Small intestine (tissue), 7 donors: ENCODE data around the gene IQCE. TPM values are rescaled to one million over a fixed set of nuclear protein-coding genes. Genes with fewer than 3 reads are reported as not detected.

Experiments used
- DNase-seq, 2 donors: peaks; one replicate each; pipeline versions ENCODE4 v3.0.0 to v3.0.0-alpha.2; 2013
- FAIRE-seq: peaks from 2 replicates; lab custom pipeline; 2012; peaks lifted over from hg19 to GRCh38; lab: Jason Lieb, UNC
- H3K27ac ChIP-seq, 3 donors: one replicate each; pipeline ENCODE4 v1.5.1; 2013; ENCODE audit warnings: low read length in 2 of 3, mild to moderate bottlenecking in 2 of 3, control low read depth in 1 of 3, inconsistent platforms in 1 of 3, low read depth in 1 of 3, moderate library complexity in 1 of 3
- H3K27me3 ChIP-seq, 3 donors: one replicate each; pipeline ENCODE4 v1.6.1; 2013; ENCODE audit warnings: low read length in 3 of 3, inconsistent platforms in 1 of 3; ENCODE audit not compliant: control insufficient read depth in 3 of 3, insufficient read depth in 3 of 3
- H3K36me3 ChIP-seq, 3 donors: one replicate each; pipeline ENCODE4 v1.6.1; 2013; ENCODE audit warnings: low read length in 3 of 3, inconsistent platforms in 1 of 3, low read depth in 1 of 3, mild to moderate bottlenecking in 1 of 3, moderate library complexity in 1 of 3; ENCODE audit not compliant: control insufficient read depth in 3 of 3, insufficient read depth in 2 of 3
- H3K4me1 ChIP-seq, 3 donors: one replicate each; pipeline ENCODE4 v1.6.1; 2013; ENCODE audit warnings: low read length in 2 of 3, inconsistent platforms in 1 of 3, low read depth in 1 of 3, mild to moderate bottlenecking in 1 of 3, moderate library complexity in 1 of 3; ENCODE audit not compliant: control insufficient read depth in 3 of 3, insufficient read depth in 2 of 3
- H3K4me3 ChIP-seq, 3 donors: one replicate each; pipeline ENCODE4 v1.5.1; 2013; ENCODE audit warnings: low read length in 3 of 3, control low read depth in 1 of 3, inconsistent platforms in 1 of 3, low read depth in 1 of 3, mild to moderate bottlenecking in 1 of 3, moderate library complexity in 1 of 3
- H3K9me3 ChIP-seq, 2 donors: one replicate each; pipeline ENCODE4 v1.6.1; 2013; ENCODE audit warnings: low read depth in 1 of 2, low read length in 1 of 2; ENCODE audit not compliant: control insufficient read depth in 2 of 2, insufficient read depth in 1 of 2
- WGBS, 3 donors: extraction: QIAGEN DNeasy Blood & Tissue Kit; methylation state at CpG; one replicate each; pipeline ENCODE4 v1.1.7; 2013; 5-methylcytosine and 5-hydroxymethylcytosine counted together
- polyA plus RNA-seq, 4 donors: library from polyadenylated mRNA; stranded (reverse) in 3 of 4; unstranded in 1 of 4; fragments of 200-250 nt in 3 of 4; fragments of 120-200 nt in 1 of 4; gene quantifications; one replicate each; pipeline versions ENCODE4 v1.2.1 to v1.2.3, GENCODE V29; 2013
- donor health status: healthy with polysubstance abuse.
- donor health status: control.
- donor health status: control.
- donor health status: Bipolar disorder and iron deficiency.
- donor health status: healthy.

IQCE gene
- polyA plus RNA-seq, 4 donors: 10.4 to 20.8 (median 15.5) TPM

GRCh38 chr7:2628891-2629290, 70.1 kb downstream of the IQCE start:
- no peak for FAIRE-seq
- H3K4me1 ChIP-seq: peaks cover 5 to 59% (median 6%) of the 10 kb centered on the region in 3 donors

GRCh38 chr7:2629746-2630681, 71.2 kb downstream of the IQCE start:
- WGBS, 3 donors: 27 to 51% (median 35%) methylated on average over 21 of the region's 21 CpGs
- H3K4me3 ChIP-seq: no peak overlapping the region

More at GRCh38 chr7:2628891-2629290, 70.1 kb downstream of the IQCE start:
- WGBS, 3 donors: 91 to 92% (median 91%) methylated on average over 7 of the region's 7 CpGs
- Histone ChIP-seq H3K9me3 (no peaks in the 10 kb centered on the region), H3K27me3 (no peaks in the 10 kb centered on the region), H3K27ac (no peak overlapping the region), H3K4me3 (no peak overlapping the region), H3K36me3 (peaks cover 0 to 4% (median 0%) of the 10 kb centered on the region in 3 donors)
- DNase-seq: no peak

GRCh38 chr7:2631946-2632732, 73.4 kb downstream of the IQCE start, which contains the start of gene TTYH3:
Gene TTYH3 (plus strand): TSS chr7:2631986. CDS start chr7:2632156, 170 bp downstream.
- Histone ChIP-seq H3K27ac (peak within 1 kb of the TSS; percentile 75 to 96 (median 83)), H3K36me3 (peaks cover 0 to 36% (median 0%) of the 10 kb centered on the region in 3 donors), H3K27me3 (no peaks in the 10 kb centered on the region), H3K4me1 (peaks cover 4 to 75% (median 5%) of the 10 kb centered on the region in 3 donors), H3K4me3 (peak within 1 kb of the TSS; percentile 68 to 98 (median 77)), H3K9me3 (no peaks in the 10 kb centered on the region)
- DNase-seq: peak in 1 of 2 donors; percentile 14
- FAIRE-seq: no peak
- WGBS, 3 donors: 0 to 4% (median 1%) methylated on average over 18 to 62 of the region's 62 CpGs

More at GRCh38 chr7:2629746-2630681, 71.2 kb downstream of the IQCE start:
- H3K36me3 ChIP-seq: peaks cover 0 to 14% (median 0%) of the 10 kb centered on the region in 3 donors
- H3K27ac ChIP-seq: peak overlapping the region; percentile 80 to 91 (median 88)
- H3K27me3 ChIP-seq: no peaks in the 10 kb centered on the region
- DNase-seq (peak; percentile 83 to 94), FAIRE-seq (no peak)
- H3K4me1 ChIP-seq: peaks cover 4 to 59% (median 5%) of the 10 kb centered on the region in 3 donors
- no peaks in the 10 kb centered on the region for H3K9me3 ChIP-seq

GRCh38 chr7:2632733-2633537, 74.2 kb downstream of the IQCE start:
- 2 to 7% (median 3%) methylated on average over 32 to 35 of the region's 35 CpGs for WGBS, 3 donors
- H3K4me3 ChIP-seq: peak overlapping the region; percentile 68 to 98 (median 77)
- no peaks in the 10 kb centered on the region for H3K27me3 ChIP-seq
- peak overlapping the region; percentile 27 to 96 (median 83) for H3K27ac ChIP-seq
- no peak for FAIRE-seq
- peaks cover 4 to 76% (median 5%) of the 10 kb centered on the region in 3 donors for H3K4me1 ChIP-seq
- peak; percentile 51 to 87 for DNase-seq
- peaks cover 0 to 44% (median 0%) of the 10 kb centered on the region in 3 donors for H3K36me3 ChIP-seq
- H3K9me3 ChIP-seq: no peaks in the 10 kb centered on the region

- peaks cover 4 to 72% (median 5%) of the 10 kb centered on the region in 3 donors for H3K4me1 ChIP-seq
- peak in 1 of 2 donors; percentile 65 for DNase-seq
Measured at GRCh38 chr7:2633538-2634266, 74.9 kb downstream of the IQCE start.

GRCh38 chr7:2634267-2635145, 75.7 kb downstream of the IQCE start:
- no peaks in the 10 kb centered on the region for H3K27me3 ChIP-seq
- FAIRE-seq (no peak), DNase-seq (no peak)
- peaks cover 0 to 59% (median 1%) of the 10 kb centered on the region in 3 donors for H3K36me3 ChIP-seq
- WGBS, 3 donors: 86 to 92% (median 87%) methylated on average over 20 to 22 of the region's 22 CpGs
- H3K4me3 ChIP-seq: peak overlapping the region in 1 of 3 donors; percentile 98
- H3K9me3 ChIP-seq: no peaks in the 10 kb centered on the region
- peak overlapping the region in 2 of 3 donors; percentile 83 to 96 for H3K27ac ChIP-seq
- H3K4me1 ChIP-seq: peaks cover 2 to 65% (median 5%) of the 10 kb centered on the region in 3 donors

More at GRCh38 chr7:2633538-2634266, 74.9 kb downstream of the IQCE start:
- WGBS, 3 donors: 26 to 42% (median 41%) methylated on average over 21 to 22 of the region's 22 CpGs
- Histone ChIP-seq H3K27me3 (no peaks in the 10 kb centered on the region), H3K27ac (peak overlapping the region; percentile 27 to 96 (median 83)), H3K9me3 (no peaks in the 10 kb centered on the region), H3K4me3 (peak overlapping the region; percentile 68 to 98 (median 77)), H3K36me3 (peaks cover 0 to 51% (median 0%) of the 10 kb centered on the region in 3 donors)
- no peak for FAIRE-seq
